Endothelial cell (in vitro differentiated cells): ENCODE measurements around the gene SBF2. TPM values are rescaled to one million over a fixed set of nuclear protein-coding genes. Genes with fewer than 3 reads are reported as not detected.

Source experiments
- DNase-seq: peaks from one replicate; pipeline ENCODE4 v3.0.0; 2021; ENCODE audit warnings: low spot score
- H3K27ac Mint-ChIP-seq: one replicate; pipeline ENCODE4 v1.8.0; 2021; ENCODE audit warnings: mixed read lengths, inconsistent platforms; ENCODE audit not compliant: unreplicated experiment
- H3K27me3 Mint-ChIP-seq: one replicate; pipeline ENCODE4 v1.8.0; 2021; ENCODE audit warnings: mild to moderate bottlenecking, moderate library complexity, mixed read lengths, inconsistent platforms; ENCODE audit not compliant: unreplicated experiment
- H3K36me3 Mint-ChIP-seq: one replicate; pipeline ENCODE4 v1.8.0; 2021; ENCODE audit warnings: mild to moderate bottlenecking, low read depth, mixed read lengths, inconsistent platforms; ENCODE audit not compliant: unreplicated experiment
- H3K4me1 Mint-ChIP-seq: one replicate; pipeline ENCODE4 v1.8.0; 2021; ENCODE audit warnings: mild to moderate bottlenecking, mixed read lengths, inconsistent platforms; ENCODE audit not compliant: unreplicated experiment
- H3K4me3 Mint-ChIP-seq: one replicate; pipeline ENCODE4 v1.8.0; 2021; ENCODE audit warnings: mild to moderate bottlenecking, mixed read lengths, inconsistent platforms; ENCODE audit not compliant: unreplicated experiment
- H3K9me3 Mint-ChIP-seq: one replicate; pipeline ENCODE4 v1.8.0; 2021; ENCODE audit warnings: mixed read lengths, inconsistent platforms; ENCODE audit not compliant: unreplicated experiment
- CTCF ChIP-seq: fragments of 200-600 bp; sonication (generic); IDR thresholded peaks from one replicate; pipeline ENCODE4 v1.5.0; 2021; ENCODE audit warnings: antibody characterized with exemption; ENCODE audit not compliant: unreplicated experiment
- total RNA-seq: library from RNA; stranded (reverse); fragmentation: NEBNext Ultra II Directional; extraction: Animal tissue kit (Norgen Biotek cat#: 25700); gene quantifications from one replicate; pipeline ENCODE4 v1.2.1, GENCODE V29; 2021; ENCODE audit not compliant: unreplicated experiment

SBF2 gene
- total RNA-seq, 1 donor from 2014 or later, result 40.8 TPM

- Mint-ChIP-seq H3K27ac (peak within 1 kb of the TSS; percentile 86), H3K4me3 (peak within 1 kb of the TSS; percentile 99), H3K4me1 (peaks cover 36% of the 10 kb centered on the region), H3K27me3 (peaks cover 21% of the 10 kb centered on the region), H3K36me3 (peaks cover 19% of the 10 kb centered on the region), H3K9me3 (no peaks in the 10 kb centered on the region)
- DNase-seq, result peak; percentile 95
- TF ChIP-seq CTCF, result peak; percentile 93
Observed at GRCh38 chr11:10304495-10305261, 10.7 kb upstream of the SBF2 start, which contains the start of gene ADM. Gene ADM, plus strand, starts transcription at chr11:10305073. Its CDS starts 628 bp downstream, at chr11:10305701.

- DNase-seq, result peak; percentile 34
- H3K27me3 Mint-ChIP-seq, result peaks cover 21% of the 10 kb centered on the region
- H3K4me3 Mint-ChIP-seq, result peak overlapping the region; percentile 99
- no peaks in the 10 kb centered on the region for H3K9me3 Mint-ChIP-seq
- peaks cover 22% of the 10 kb centered on the region for H3K36me3 Mint-ChIP-seq
- TF ChIP-seq CTCF, result no peak
- H3K27ac Mint-ChIP-seq, result peak overlapping the region; percentile 86
- H3K4me1 Mint-ChIP-seq, result peaks cover 29% of the 10 kb centered on the region
Observed at GRCh38 chr11:10303558-10304363, 9.7 kb upstream of the SBF2 start.

- H3K27ac Mint-ChIP-seq, result peak overlapping the region; percentile 86
- peak; percentile 58 for DNase-seq
- H3K9me3 Mint-ChIP-seq, result no peaks in the 10 kb centered on the region
- H3K36me3 Mint-ChIP-seq, result peaks cover 22% of the 10 kb centered on the region
- TF ChIP-seq CTCF, result no peak
- H3K4me3 Mint-ChIP-seq, result peak overlapping the region; percentile 99
- H3K4me1 Mint-ChIP-seq, result peaks cover 26% of the 10 kb centered on the region
- peaks cover 18% of the 10 kb centered on the region for H3K27me3 Mint-ChIP-seq
Observed at GRCh38 chr11:10302744-10303557, 8.9 kb upstream of the SBF2 start.

- no peak for DNase-seq
- H3K4me3 Mint-ChIP-seq, result peak overlapping the region; percentile 99
- H3K4me1 Mint-ChIP-seq, result peaks cover 30% of the 10 kb centered on the region
- TF ChIP-seq CTCF, result no peak
- peaks cover 22% of the 10 kb centered on the region for H3K36me3 Mint-ChIP-seq
- H3K9me3 Mint-ChIP-seq, result no peaks in the 10 kb centered on the region
- H3K27me3 Mint-ChIP-seq, result peaks cover 17% of the 10 kb centered on the region
- H3K27ac Mint-ChIP-seq, result peak overlapping the region; percentile 86
Observed at GRCh38 chr11:10302359-10302743, 8.3 kb upstream of the SBF2 start.
